ENCODE measurements around the gene SKI. TPM values are rescaled to one million over a fixed set of nuclear protein-coding genes. Genes with fewer than 3 reads are reported as not detected.

SKI gene
- total RNA-seq, 2 donors from 2014 or later = 65.4 to 79.2 TPM

DNA sequence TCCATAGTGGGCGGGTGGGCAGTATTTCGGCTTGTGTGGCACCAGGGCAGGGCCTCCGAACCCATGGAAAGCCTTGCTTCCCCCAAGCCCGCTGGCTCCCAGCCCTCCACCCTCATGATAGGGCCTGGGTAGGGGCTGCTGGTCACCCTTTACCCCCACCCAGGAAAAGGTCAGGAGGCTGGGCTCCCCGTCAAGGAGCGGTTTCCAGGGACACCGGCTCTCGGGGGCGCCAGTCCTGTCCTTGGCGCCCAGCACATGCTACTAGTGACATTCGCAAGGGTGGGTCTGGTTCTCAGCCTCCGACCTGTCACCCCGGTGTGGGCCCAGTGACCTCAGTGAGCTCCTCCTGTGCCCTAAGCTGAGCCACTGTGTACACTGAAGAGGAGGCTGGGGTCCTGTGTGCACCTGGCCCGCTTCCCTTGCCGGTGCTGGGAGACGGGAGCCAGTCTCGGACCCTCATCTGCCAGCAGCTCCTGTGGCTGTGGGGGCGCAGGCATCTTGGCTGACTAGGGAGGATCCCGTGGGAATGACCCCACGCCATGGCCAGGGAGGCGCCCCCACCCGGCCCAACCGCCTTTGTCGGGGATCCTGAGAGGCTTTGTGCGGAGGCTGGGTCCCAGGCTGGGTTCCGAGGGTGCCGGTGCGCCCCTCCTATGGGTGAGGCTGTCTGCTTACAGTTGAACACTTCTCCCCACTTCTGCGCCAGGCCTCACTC is 54.6 kb downstream of the SKI start:
- H3K4me3 ChIP-seq (ENCODE audit: low read length) = no peak overlapping the region
- H3K27ac ChIP-seq (ENCODE audit: low read depth, low read length) = no peak overlapping the region
- no peak overlapping the region for H3K9ac ChIP-seq (ENCODE audit: extremely low read depth, low read length, poor library complexity, severe bottlenecking)
- Mint-ChIP-seq H3K27ac (no peak overlapping the region), H3K36me3 (ENCODE audit: low read depth) (peaks cover 35% of the 10 kb centered on the region), H3K4me3 (no peak overlapping the region), H3K27me3 (ENCODE audit: insufficient read depth) (no peaks in the 10 kb centered on the region), H3K4me1 (peaks cover 12% of the 10 kb centered on the region), H3K9me3 (peaks cover 7% of the 10 kb centered on the region)
- DNase-seq = no peak
- H3K4me1 ChIP-seq (ENCODE audit: control insufficient read depth, insufficient read depth, low read length) = peaks cover 5% of the 10 kb centered on the region
- no peaks in the 10 kb centered on the region for H3K9me3 ChIP-seq (ENCODE audit: control insufficient read depth, low read length)
- no peaks in the 10 kb centered on the region for H3K27me3 ChIP-seq (ENCODE audit: control insufficient read depth, insufficient read depth, low read length, poor library complexity, severe bottlenecking)
- H3K36me3 ChIP-seq (ENCODE audit: control insufficient read depth, insufficient read depth, low read length) = no peaks in the 10 kb centered on the region
- TF ChIP-seq, protein P1, sequence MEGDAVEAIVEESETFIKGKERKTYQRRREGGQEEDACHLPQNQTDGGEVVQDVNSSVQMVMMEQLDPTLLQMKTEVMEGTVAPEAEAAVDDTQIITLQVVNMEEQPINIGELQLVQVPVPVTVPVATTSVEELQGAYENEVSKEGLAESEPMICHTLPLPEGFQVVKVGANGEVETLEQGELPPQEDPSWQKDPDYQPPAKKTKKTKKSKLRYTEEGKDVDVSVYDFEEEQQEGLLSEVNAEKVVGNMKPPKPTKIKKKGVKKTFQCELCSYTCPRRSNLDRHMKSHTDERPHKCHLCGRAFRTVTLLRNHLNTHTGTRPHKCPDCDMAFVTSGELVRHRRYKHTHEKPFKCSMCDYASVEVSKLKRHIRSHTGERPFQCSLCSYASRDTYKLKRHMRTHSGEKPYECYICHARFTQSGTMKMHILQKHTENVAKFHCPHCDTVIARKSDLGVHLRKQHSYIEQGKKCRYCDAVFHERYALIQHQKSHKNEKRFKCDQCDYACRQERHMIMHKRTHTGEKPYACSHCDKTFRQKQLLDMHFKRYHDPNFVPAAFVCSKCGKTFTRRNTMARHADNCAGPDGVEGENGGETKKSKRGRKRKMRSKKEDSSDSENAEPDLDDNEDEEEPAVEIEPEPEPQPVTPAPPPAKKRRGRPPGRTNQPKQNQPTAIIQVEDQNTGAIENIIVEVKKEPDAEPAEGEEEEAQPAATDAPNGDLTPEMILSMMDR (conservative IDR thresholded peaks at IDR 0.05) = no peak
- 96 to 98% methylated on average over 19 to 29 of the region's 29 CpGs for WGBS, 2 experiments (ENCODE audit: insufficient coverage in 1 of 2, insufficient read length in 1 of 2)

DNA sequence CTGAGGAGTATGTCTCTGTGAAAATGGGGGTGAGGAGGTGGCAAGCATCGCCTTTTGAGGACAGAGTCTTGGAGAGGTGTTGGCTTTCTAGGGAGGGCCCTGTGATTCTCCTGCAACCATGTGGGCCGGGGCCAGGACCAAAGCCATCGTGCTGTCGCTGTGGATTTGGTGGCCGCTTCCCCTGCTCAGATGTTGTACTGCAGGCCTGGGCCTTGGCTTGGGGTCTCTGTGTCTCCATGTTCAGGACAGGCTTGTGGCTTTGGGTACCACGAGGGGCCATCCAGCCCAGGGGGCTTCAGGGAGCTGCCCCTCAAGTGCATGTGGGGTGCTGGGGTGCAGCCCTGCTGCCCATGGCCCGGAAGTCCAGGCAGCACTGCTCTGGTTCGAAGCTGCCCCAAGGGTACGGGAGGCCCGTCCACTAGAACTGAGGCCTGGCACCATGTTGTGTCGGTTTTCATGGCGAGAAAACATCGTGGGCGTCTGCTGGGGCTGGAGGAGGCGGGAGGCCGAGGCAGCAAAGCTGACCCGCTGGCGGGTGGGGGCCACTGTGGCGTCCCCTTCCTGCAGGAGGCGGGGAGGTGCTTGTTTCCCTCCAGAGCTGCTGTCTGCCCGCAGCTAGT is 55.4 kb downstream of the SKI start:
- Histone ChIP-seq H3K36me3 (ENCODE audit: control insufficient read depth, insufficient read depth, low read length) (no peaks in the 10 kb centered on the region), H3K27me3 (ENCODE audit: control insufficient read depth, insufficient read depth, low read length, poor library complexity, severe bottlenecking) (no peaks in the 10 kb centered on the region), H3K9me3 (ENCODE audit: control insufficient read depth, low read length) (no peaks in the 10 kb centered on the region), H3K27ac (ENCODE audit: low read depth, low read length) (no peak overlapping the region), H3K4me3 (ENCODE audit: low read length) (no peak overlapping the region), H3K9ac (ENCODE audit: extremely low read depth, low read length, poor library complexity, severe bottlenecking) (no peak overlapping the region), H3K4me1 (ENCODE audit: control insufficient read depth, insufficient read depth, low read length) (no peaks in the 10 kb centered on the region)
- no peak overlapping the region for H3K4me3 Mint-ChIP-seq
- peaks cover 32% of the 10 kb centered on the region for H3K36me3 Mint-ChIP-seq (ENCODE audit: low read depth)
- no peak for DNase-seq
- TF ChIP-seq, protein P1 (conservative IDR thresholded peaks at IDR 0.05) = no peak
- peaks cover 7% of the 10 kb centered on the region for H3K9me3 Mint-ChIP-seq
- no peak overlapping the region for H3K27ac Mint-ChIP-seq
- no peaks in the 10 kb centered on the region for H3K27me3 Mint-ChIP-seq (ENCODE audit: insufficient read depth)
- H3K4me1 Mint-ChIP-seq = peaks cover 7% of the 10 kb centered on the region
- WGBS, 2 experiments (ENCODE audit: insufficient coverage in 1 of 2, insufficient read length in 1 of 2) = 94 to 98% methylated on average over 21 of the region's 21 CpGs

DNA sequence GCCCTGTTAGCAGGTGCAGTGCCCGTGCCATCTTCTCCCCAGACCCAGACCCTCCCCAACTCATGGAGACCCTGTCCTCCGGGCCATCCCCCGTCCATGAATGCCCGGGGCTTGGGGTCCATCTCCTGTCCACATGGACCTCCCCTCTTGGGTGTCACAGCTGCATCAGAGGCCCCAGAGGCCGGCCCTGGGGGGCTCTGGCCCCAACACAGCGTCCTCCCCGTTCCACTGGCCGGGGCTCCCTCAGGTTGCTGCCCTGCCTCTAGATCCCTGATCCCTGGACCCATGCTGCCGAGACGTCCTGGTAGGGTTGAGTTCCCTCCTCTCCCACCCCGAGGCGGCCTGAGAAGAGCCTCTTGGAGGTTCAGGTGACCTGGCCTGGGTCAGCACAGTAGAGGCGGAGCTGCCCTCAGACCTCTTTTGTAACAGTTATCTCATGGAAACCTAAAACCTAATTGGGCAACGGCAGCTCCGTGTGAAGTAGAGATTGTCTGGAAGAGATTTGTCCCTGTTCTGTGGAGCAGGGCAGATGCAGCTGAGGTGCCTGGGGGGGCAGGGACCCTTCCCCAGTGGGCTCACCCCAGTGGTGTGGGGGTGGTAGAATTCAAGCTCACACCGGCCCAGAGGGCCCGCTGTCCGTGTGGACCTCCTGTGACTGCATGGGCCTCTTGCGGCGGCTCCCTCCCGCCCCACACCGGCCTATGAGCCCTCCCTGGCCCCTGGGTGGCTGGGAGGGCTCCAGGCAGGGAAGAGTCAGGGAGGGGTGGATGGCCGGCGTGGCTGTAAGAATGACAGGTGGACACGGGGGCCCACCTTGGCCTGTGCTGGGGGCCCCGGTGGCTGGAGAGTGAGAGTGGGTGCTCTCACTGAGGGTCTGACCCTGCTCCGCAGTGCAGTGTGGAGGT is 56.1 kb downstream of the SKI start:
- peak overlapping the region; percentile 24 for H3K27ac ChIP-seq (ENCODE audit: low read depth, low read length)
- H3K4me3 ChIP-seq (ENCODE audit: low read length) = no peak overlapping the region
- H3K27ac Mint-ChIP-seq = no peak overlapping the region

More for the DNA sequence above, 56.1 kb downstream of the SKI start:
- Mint-ChIP-seq H3K4me3 (no peak overlapping the region), H3K36me3 (ENCODE audit: low read depth) (peaks cover 31% of the 10 kb centered on the region), H3K9me3 (peaks cover 7% of the 10 kb centered on the region), H3K4me1 (peaks cover 4% of the 10 kb centered on the region), H3K27me3 (ENCODE audit: insufficient read depth) (no peaks in the 10 kb centered on the region)
- DNase-seq = no peak
- 90 to 95% methylated on average over 10 to 27 of the region's 27 CpGs for WGBS, 2 experiments (ENCODE audit: insufficient coverage in 1 of 2, insufficient read length in 1 of 2)
- TF ChIP-seq, protein P1 (conservative IDR thresholded peaks at IDR 0.05) = no peak
- Histone ChIP-seq H3K9ac (ENCODE audit: extremely low read depth, low read length, poor library complexity, severe bottlenecking) (no peak overlapping the region), H3K36me3 (ENCODE audit: control insufficient read depth, insufficient read depth, low read length) (no peaks in the 10 kb centered on the region), H3K9me3 (ENCODE audit: control insufficient read depth, low read length) (no peaks in the 10 kb centered on the region), H3K4me1 (ENCODE audit: control insufficient read depth, insufficient read depth, low read length) (no peaks in the 10 kb centered on the region), H3K27me3 (ENCODE audit: control insufficient read depth, insufficient read depth, low read length, poor library complexity, severe bottlenecking) (no peaks in the 10 kb centered on the region)

Measured in endodermal cell (in vitro differentiated cells).